ENCODE measurements around the gene TNS3.

Gene TNS3

GRCh38 chr7:47256016-47256415 lies 325.9 kb downstream of the TNS3 start:
- Histone ChIP-seq H3K4me3 (no peak overlapping the region), H3K9ac (ENCODE audit: insufficient read length) (no peak overlapping the region), H3K9me3 (ENCODE audit: low read depth, low read length) (no peaks in the 10 kb centered on the region), H3K27ac (no peak overlapping the region), H3K36me3 (ENCODE audit: insufficient read depth, low read length) (no peaks in the 10 kb centered on the region)
- no peak for DNase-seq (ENCODE audit: low read depth, low spot score)
- TF ChIP-seq EZH2 (IDR thresholded peaks at IDR 0.05), result no peak
- no peak for TF ChIP-seq POLR2AphosphoS5 (IDR thresholded peaks at IDR 0.05; ENCODE audit: borderline replicate concordance, low read depth, low read length)
- TF ChIP-seq FOXP2 (optimal IDR thresholded peaks at IDR 0.05; ENCODE audit: control extremely low read depth, extremely low read length, insufficient read depth), result no peak

GRCh38 chr7:47255441-47255840 lies 326.5 kb downstream of the TNS3 start:
- Histone ChIP-seq H3K36me3 (ENCODE audit: insufficient read depth, low read length) (no peaks in the 10 kb centered on the region), H3K9ac (ENCODE audit: insufficient read length) (no peak overlapping the region), H3K9me3 (ENCODE audit: low read depth, low read length) (no peaks in the 10 kb centered on the region), H3K4me3 (no peak overlapping the region), H3K27ac (no peak overlapping the region)
- TF ChIP-seq EZH2 (IDR thresholded peaks at IDR 0.05) (no peak), POLR2AphosphoS5 (IDR thresholded peaks at IDR 0.05; ENCODE audit: borderline replicate concordance, low read depth, low read length) (no peak), FOXP2 (optimal IDR thresholded peaks at IDR 0.05; ENCODE audit: control extremely low read depth, extremely low read length, insufficient read depth) (no peak)
- no peak for DNase-seq (ENCODE audit: low read depth, low spot score)

GRCh38 chr7:47255007-47255406 lies 326.9 kb downstream of the TNS3 start:
- no peak overlapping the region for H3K27ac ChIP-seq
- TF ChIP-seq POLR2AphosphoS5 (IDR thresholded peaks at IDR 0.05; ENCODE audit: borderline replicate concordance, low read depth, low read length) (no peak), FOXP2 (optimal IDR thresholded peaks at IDR 0.05; ENCODE audit: control extremely low read depth, extremely low read length, insufficient read depth) (no peak), EZH2 (IDR thresholded peaks at IDR 0.05) (no peak)
- H3K9me3 ChIP-seq (ENCODE audit: low read depth, low read length), result no peaks in the 10 kb centered on the region
- no peak overlapping the region for H3K4me3 ChIP-seq
- H3K36me3 ChIP-seq (ENCODE audit: insufficient read depth, low read length), result no peaks in the 10 kb centered on the region
- H3K9ac ChIP-seq (ENCODE audit: insufficient read length), result no peak overlapping the region
- no peak for DNase-seq (ENCODE audit: low read depth, low spot score)

GRCh38 chr7:47254081-47254977 lies 327.6 kb downstream of the TNS3 start:
- Histone ChIP-seq H3K9me3 (ENCODE audit: low read depth, low read length) (no peaks in the 10 kb centered on the region), H3K27ac (no peak overlapping the region), H3K36me3 (ENCODE audit: insufficient read depth, low read length) (no peaks in the 10 kb centered on the region), H3K9ac (ENCODE audit: insufficient read length) (peak overlapping the region; percentile 37), H3K4me3 (peak overlapping the region; percentile 82)
- no peak for DNase-seq (ENCODE audit: low read depth, low spot score)
- TF ChIP-seq POLR2AphosphoS5 (IDR thresholded peaks at IDR 0.05; ENCODE audit: borderline replicate concordance, low read depth, low read length) (no peak), FOXP2 (optimal IDR thresholded peaks at IDR 0.05; ENCODE audit: control extremely low read depth, extremely low read length, insufficient read depth) (no peak), EZH2 (IDR thresholded peaks at IDR 0.05) (no peak)

- peak overlapping the region; percentile 82 for H3K4me3 ChIP-seq
- H3K9me3 ChIP-seq (ENCODE audit: low read depth, low read length), result no peaks in the 10 kb centered on the region
- no peaks in the 10 kb centered on the region for H3K36me3 ChIP-seq (ENCODE audit: insufficient read depth, low read length)
- H3K27ac ChIP-seq, result no peak overlapping the region
- TF ChIP-seq FOXP2 (optimal IDR thresholded peaks at IDR 0.05; ENCODE audit: control extremely low read depth, extremely low read length, insufficient read depth) (no peak), POLR2AphosphoS5 (IDR thresholded peaks at IDR 0.05; ENCODE audit: borderline replicate concordance, low read depth, low read length) (no peak)
- H3K9ac ChIP-seq (ENCODE audit: insufficient read length), result no peak overlapping the region
- DNase-seq (ENCODE audit: low read depth, low spot score), result no peak
These were observed 328.2 kb downstream of the TNS3 start for GRCh38 chr7:47253650-47254080.

GRCh38 chr7:47252675-47253074 lies 329.2 kb downstream of the TNS3 start:
- Histone ChIP-seq H3K36me3 (ENCODE audit: insufficient read depth, low read length) (no peaks in the 10 kb centered on the region), H3K27ac (no peak overlapping the region), H3K9ac (ENCODE audit: insufficient read length) (no peak overlapping the region), H3K4me3 (no peak overlapping the region), H3K9me3 (ENCODE audit: low read depth, low read length) (no peaks in the 10 kb centered on the region)
- no peak for DNase-seq (ENCODE audit: low read depth, low spot score)
- TF ChIP-seq EZH2 (IDR thresholded peaks at IDR 0.05) (no peak), FOXP2 (optimal IDR thresholded peaks at IDR 0.05; ENCODE audit: control extremely low read depth, extremely low read length, insufficient read depth) (no peak), POLR2AphosphoS5 (IDR thresholded peaks at IDR 0.05; ENCODE audit: borderline replicate concordance, low read depth, low read length) (no peak)

GRCh38 chr7:47249361-47249760 lies 332.6 kb downstream of the TNS3 start:
- TF ChIP-seq EZH2 (IDR thresholded peaks at IDR 0.05) (no peak), POLR2AphosphoS5 (IDR thresholded peaks at IDR 0.05; ENCODE audit: borderline replicate concordance, low read depth, low read length) (no peak), FOXP2 (optimal IDR thresholded peaks at IDR 0.05; ENCODE audit: control extremely low read depth, extremely low read length, insufficient read depth) (no peak)
- Histone ChIP-seq H3K9ac (ENCODE audit: insufficient read length) (no peak overlapping the region), H3K27ac (no peak overlapping the region), H3K9me3 (ENCODE audit: low read depth, low read length) (no peaks in the 10 kb centered on the region), H3K4me3 (no peak overlapping the region), H3K36me3 (ENCODE audit: insufficient read depth, low read length) (no peaks in the 10 kb centered on the region)
- DNase-seq (ENCODE audit: low read depth, low spot score), result no peak

- no peak overlapping the region for H3K27ac ChIP-seq
- TF ChIP-seq EZH2 (IDR thresholded peaks at IDR 0.05) (no peak), FOXP2 (optimal IDR thresholded peaks at IDR 0.05; ENCODE audit: control extremely low read depth, extremely low read length, insufficient read depth) (no peak), POLR2AphosphoS5 (IDR thresholded peaks at IDR 0.05; ENCODE audit: borderline replicate concordance, low read depth, low read length) (no peak)
- H3K9me3 ChIP-seq (ENCODE audit: low read depth, low read length), result no peaks in the 10 kb centered on the region
- no peaks in the 10 kb centered on the region for H3K36me3 ChIP-seq (ENCODE audit: insufficient read depth, low read length)
- no peak overlapping the region for H3K9ac ChIP-seq (ENCODE audit: insufficient read length)
- DNase-seq (ENCODE audit: low read depth, low spot score), result no peak
- no peak overlapping the region for H3K4me3 ChIP-seq
These were observed 333.1 kb downstream of the TNS3 start for GRCh38 chr7:47248797-47249196.
